NCI-H2029 treated with DMSO at 0.1 percent for 48 hours (cell line): ENCODE results near the gene UBE2Q2.
"Not testable (repeated sequence)": the region's sequence is repeated elsewhere in the genome, so short reads cannot be mapped to it uniquely, and the experiment has no call there.

Source experiments
- DNase-seq: peaks from one replicate; lab custom pipeline; 2025; lab: John Stamatoyannopoulos, UW

Gene UBE2Q2

DNA sequence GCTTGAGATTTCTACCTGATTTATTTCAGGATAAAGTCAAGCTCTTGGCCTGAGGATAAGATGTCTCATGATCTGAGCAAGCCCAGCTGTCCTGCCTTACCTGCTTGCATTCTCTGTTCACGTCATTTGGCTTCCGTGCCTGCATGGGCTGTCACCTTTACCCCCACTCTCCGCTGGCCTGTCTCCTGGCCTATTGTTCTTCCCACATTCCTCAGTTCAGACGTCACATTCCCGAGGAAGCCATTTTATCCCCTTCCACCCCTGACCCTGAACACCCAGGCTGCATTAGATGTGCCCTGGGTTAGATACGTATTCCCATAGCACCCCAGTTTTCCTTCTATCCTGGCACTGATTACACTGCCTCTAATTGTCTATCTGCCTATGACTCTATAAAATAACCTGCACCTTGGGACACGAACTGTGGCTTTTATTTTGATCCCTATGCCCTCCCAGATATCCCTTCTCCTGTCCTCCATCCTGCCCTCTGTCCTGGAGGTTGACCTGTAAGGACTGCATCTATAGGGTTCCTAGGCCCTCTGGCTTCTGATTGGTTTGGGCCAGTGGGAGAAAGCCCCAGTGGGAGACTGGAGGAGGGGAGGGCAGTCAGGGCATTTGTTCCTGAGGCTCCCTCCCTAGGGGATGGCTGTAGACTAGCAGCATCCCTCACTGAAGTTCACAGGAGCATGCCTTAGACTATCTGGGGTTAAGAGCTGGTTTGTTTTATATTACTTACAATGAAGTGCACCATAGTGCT is 19.2 kb upstream of the UBE2Q2 start:
- no peak for DNase-seq

DNA sequence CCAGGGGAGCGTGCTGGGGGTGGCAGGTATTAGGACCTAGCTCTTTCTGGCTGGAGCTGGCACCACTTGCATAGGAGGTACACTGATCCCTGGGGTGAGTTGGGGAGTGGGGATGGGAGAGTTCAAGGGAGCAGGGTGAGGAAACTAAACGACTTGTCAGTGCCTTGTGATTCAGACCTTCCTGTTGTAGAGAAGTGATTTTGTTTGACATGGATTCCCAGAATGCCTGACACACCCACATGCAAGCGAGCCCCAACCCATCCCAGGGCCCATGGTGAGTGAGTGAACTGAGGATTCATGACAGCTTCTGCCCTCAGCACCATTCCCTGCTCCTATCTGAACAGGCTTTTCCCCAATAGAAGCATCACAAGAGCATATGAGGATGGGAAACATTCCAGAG is 15.6 kb upstream of the UBE2Q2 start:
- DNase-seq = no peak

DNA sequence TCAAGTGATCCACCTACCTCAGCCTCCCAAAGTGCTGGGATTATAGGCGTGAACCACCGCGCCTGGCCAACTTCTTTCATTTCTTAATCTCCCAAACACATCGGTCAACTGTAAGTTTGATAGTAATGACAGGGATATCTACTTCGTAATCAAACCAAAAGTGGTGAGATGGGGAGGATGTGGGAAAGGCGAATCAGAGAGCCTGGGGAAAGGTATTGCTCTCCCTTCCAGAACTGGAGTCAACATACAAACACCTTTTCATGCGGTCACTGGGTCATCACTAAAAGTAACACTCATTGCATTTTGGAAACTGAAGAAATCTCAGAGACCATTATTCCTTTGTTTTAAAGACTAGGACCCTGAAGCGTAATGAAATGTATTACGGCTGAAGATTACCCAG is 14.8 kb upstream of the UBE2Q2 start:
- no peak for DNase-seq

DNA sequence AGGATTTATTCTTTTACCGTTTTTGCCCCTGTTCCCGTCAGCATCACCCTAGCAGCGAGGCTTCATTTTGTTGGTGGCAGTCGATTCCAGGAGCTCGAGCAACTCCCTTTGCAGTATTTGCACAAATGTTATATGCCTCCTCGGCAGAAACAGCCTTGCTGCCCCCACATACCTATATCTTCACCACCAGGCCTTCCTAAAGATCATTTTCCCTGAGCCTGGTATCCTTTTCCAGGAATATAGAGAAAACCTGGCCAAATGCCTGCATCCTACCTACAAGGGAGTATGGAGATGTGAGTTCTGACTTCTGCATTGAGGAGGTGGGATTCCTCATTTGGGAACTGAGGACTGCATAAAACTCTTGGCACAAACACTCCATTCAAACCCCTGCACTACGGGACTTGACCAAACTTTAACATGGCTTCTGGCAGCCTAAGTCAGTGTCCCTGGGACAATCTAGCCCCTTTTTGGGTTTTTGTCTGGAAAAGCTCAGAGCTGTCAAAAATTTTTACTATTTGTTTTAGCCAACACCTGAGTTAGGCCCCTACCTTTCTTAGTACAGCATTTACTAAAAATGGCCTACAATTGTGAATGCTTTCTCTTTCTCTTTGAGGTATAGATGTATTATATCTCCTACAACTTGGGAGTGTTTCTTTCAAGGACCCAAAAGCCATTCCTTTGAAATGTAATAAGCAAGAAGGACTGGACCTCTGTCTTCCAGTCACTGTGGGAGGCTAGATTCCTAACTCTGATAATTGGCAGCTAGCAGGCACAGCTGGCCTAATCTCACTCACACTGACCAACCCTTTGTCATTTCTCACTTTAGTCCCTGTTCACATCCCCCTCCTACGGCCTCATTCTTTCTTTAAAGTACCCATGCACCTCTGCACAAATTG is 12.1 kb upstream of the UBE2Q2 start:
- DNase-seq = no peak

DNA sequence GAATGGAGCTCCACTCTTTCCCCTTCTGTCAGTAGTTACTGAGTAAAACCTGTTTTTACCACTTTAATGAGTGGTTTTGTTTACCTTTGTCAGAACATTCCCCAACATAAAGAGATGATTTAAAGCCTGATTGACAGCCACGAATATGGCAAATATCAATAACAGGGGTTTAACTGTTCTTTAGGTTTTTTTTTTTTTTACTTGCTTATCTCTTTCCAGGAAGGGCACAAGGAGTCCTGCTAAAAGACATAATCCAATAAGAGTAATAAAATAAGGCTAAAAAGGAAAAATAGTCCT is 11.5 kb upstream of the UBE2Q2 start:
- no peak for DNase-seq

DNA sequence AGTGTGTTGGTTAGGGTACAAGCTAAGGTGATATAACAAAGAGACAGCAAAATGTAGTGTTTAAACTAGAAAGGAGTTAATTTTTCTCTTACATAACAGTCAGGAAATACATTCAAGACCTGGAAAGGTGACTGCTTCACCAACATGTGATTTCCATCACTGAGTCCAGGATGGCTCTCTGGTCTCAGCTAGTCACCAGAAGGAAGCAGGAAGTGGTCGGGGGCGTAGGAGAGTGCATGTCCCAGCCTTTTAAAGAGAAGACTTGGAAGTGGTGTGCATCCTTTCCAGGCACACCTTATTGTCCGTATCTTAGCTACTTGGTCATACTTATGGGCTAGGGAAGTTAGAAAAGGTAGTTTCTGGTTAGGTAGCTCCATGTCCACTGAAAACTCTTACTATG is 11.1 kb upstream of the UBE2Q2 start:
- no peak for DNase-seq

DNA sequence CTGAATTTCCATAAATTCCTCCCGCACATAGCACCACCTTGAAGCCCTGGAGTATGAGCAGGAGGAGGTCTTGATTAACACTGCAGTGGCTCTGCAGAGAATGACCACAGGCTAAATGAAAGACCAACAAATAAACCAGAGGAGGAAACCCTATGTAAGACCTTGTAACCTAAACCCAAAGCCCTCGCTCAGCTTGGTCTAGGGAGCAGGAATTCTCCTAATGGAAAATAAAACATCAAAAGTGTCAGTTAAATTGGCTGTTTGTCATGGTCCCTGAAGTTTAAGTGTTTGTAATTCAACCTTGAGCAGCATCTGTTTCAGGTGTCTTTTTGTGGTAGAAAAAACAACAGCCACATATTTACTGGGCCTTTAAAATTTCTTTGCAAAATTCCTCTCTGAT is 9.2 kb upstream of the UBE2Q2 start:
- no peak for DNase-seq

DNA sequence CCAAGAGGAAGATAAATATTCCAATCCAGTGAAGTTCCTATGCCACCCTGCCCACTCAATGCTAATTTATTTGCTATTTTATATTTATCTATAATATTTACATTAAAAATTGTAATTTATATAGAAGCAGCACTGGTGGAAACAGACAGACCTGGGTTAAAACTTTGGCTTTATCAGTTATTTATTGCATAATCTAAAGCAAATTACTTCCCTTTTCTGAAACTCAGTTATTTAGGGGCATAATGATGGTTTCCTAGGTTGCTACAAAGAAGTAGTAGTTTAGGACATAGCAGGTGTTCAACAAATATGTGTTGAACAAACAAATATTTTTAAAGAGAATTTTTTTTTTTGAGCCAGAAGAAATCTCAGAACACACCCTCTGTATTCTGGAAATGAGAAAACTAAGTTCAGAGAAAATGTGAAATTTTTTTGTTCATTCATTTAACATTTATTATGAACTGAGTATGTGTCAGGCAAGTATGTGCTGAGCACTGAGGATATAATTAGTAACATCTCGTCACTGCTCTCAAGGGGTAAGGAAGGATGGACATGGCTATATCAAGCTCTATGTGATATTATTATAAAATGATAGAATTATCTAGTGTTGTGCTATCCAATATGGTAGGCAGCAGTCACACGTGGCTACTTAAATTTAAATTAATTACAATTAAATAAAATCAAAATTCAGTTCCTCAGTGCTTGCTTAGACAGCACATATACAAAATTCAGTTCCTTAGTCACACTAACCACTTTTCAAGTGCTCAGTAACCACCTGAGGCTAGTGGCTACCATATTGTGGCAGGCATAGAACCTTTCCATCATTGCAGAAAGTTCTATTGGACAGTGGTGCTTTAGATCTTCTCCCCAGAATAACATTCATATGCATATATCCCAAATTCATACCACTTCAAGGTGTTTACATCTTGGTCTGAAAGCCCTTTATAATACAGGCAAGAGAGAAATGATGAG is 7.0 kb upstream of the UBE2Q2 start:
- DNase-seq = no peak

DNA sequence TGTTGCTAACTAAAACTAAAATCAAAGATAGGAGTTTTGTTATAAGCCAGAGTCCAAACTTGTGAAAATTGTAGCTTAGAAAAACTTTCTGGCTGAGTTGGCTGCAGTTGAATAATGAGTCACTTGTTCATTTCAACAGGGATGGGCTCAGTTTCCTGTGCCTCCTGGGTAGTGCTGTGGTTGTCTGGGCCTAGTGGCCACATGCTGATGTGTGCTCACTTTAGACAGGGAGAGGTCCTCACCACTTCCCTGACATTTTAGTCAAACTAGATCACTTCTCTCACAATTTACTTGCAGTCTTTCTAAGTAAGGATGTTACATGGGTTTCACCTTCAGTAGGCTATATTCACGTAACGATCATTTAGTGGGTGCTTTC is 6.3 kb upstream of the UBE2Q2 start:
- DNase-seq = no peak

DNA sequence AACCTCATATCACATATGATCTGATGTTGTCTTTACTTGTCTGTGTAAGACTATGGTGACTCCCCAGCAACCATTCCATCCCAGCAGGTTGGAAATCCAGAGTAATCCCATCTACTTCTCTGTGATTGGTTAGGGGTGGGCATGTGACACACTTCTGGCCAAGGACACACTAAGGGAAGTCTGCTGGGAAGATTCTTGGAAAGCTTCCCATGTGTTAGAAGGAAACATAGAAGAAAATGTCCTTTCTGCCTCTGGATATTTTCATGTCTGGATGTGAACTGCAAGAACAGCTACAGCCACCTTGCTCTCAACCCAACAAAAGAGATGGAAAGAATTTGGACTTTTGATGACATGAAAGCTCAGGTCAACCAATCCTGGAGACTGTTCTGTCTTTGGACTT is 2.6 kb upstream of the UBE2Q2 start:
- no peak for DNase-seq

DNA sequence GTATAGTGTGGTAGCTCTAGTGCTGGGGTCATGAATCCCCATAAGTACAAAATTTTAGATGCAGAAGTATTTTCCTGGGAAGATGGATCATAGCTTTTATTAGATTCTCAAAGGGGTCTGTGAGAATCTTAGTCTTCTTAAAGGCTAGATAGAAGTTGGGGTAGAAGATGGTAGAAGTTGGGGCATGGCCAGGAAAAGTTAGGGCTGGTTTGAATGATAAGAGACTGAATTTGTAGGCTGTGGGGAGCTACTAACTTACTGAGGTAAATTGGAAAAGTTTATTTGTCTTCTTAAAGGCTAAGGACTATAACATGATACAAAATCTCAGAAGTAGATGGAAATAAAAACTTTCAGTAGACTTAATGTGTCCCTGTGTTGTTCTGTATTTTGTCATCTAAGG is 1.6 kb upstream of the UBE2Q2 start:
- no peak for DNase-seq

DNA sequence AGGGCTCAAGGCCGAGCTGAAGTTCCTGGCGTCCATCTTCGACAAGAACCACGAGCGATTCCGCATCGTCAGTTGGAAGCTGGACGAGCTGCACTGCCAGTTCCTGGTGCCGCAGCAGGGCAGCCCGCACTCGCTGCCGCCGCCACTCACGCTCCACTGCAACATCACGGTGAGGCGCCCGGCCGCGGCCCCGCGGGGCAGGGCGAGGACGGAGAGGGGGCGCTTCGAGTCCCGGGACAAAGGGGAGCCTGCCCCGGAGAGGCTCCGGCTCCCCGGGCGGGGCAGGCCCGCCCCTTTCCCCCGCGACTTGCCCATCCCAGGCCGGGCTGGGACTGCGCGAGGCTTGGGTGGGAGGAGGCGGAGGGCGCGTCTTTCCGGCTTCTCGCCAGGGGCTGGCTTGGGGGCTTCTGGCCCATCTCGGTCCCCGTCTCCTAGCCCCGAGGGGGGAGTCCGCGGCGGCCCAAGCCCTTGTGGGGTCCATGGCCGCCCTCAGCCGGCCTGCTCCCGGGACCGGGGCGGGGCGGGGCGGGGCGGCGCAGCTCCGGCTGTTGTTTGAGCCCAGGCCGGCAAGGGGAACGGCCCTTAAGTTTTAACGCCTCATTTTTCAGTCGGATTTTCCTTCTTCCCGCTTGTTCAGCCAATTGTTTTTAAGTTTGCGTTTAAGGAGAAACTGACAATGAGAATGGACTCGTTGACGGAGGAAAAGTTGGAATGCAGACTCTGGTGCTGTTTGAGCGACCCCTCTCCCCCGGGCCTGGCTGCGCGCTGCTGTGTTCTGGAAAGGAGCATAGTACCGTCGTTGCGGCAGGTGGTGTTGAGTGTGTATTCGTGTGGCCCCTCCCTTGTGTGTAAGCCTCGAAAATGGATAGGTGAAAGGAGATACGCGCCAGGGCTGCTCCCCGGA is 683 bp downstream of the UBE2Q2 start:
- no peak for DNase-seq

DNA sequence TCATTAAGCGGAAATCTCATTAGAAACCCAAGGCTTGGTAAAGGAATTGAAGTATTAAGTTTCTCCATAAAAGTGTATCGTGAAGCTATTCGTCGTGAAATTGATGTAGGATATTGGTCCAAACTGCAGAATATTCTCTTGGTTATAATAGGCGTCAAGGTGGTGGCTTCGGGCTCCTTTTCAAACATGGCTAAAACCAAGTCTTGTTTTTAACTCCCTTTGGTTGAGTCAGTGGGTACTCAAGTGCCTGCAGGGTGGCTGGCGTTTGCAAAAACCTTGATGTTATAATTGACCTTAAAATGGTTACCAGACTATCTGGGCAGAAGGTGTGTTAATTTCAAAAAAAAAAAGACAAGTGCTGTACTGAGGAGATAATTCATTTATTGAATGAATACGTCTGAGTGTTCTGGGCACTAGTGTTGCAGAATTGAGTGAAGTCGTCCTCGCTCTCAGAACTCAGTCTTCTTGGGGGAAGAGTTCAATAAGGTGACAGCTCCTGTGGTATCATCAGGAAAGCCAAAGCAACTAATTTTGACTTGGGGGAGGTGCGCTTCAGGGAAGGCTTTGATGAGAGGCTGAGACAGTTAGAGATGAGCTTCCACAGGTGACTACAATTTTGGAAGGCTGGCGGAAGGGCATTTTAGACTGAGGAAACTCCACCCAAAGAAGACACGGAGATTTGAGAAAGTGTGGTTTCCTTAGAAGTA is 1.5 kb downstream of the UBE2Q2 start:
- no peak for DNase-seq

DNA sequence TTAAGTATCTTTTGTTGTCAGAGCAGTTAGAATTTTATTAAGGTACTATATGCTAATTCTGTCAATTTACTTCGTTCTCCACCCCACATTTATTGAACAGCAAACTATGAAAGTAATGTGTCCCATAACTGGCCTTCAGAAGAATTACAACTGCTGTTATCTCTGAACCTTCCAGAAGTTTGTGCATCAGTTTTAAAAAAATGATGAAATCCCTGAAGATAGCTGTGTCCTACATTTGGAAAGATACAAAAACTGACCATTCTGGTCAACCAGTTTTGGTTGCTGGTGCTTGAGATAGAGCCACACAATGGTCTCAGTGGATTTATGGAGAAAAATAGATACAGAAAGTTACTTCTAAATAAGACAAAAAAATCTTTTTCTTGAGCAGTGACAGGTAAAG is 5.9 kb downstream of the UBE2Q2 start:
- DNase-seq = no peak

DNA sequence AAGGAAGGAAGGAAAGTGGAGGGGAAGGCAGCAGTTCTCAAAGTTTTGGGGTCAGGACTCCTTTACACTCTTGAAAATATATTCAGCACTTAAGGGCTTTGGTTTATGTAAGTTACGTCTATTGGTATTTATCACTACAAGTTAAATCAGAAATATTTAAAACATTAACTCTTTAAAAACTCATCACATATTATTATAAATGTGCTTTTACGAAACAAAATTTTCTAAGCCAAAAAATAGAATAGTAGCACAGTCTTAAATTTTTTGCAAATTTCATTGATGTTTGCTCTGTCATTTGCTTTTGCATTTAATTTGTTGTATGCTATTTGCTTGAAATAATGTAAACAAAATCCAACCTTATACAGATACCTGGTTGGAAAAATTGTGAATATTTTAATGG is 7.5 kb downstream of the UBE2Q2 start:
- DNase-seq = no peak

DNA sequence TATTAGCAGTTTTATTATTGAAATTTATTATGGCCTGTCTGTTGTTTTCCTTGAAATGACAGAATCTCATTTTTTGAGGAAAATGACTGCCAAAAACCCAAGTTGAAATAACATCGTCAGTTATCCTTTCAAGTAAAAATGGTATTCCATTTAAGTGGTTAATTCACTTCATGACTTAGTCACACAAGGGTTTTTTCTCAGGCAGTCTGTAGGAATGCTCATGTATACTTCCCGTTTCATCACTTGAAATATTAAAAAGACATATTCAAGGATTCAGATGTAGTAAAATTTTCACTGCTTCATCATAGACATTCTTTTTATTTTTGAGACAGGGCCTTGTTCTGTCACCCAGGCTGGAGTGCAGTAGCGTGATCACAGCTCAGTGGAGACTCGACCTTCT is 8.3 kb downstream of the UBE2Q2 start:
- DNase-seq = not testable (repeated sequence)

DNA sequence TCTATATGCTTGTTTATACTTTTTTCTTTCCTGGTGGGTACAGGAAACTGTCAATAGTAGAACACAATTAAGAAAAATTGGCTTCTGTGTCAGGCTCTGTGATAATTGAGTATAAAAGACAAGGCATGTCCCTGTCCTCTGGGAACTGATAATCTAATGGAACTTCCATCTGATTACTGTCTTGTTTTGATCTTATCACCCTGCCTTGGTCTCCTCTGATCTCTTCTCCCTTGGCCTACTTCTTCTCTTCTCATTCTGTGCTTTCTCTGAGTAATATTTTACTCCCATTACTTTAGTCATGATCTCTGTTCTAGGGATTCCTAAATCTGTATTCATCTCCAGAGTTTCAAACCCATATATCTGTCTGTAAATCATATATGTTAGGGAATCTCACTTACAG is 14.6 kb downstream of the UBE2Q2 start:
- no peak for DNase-seq

DNA sequence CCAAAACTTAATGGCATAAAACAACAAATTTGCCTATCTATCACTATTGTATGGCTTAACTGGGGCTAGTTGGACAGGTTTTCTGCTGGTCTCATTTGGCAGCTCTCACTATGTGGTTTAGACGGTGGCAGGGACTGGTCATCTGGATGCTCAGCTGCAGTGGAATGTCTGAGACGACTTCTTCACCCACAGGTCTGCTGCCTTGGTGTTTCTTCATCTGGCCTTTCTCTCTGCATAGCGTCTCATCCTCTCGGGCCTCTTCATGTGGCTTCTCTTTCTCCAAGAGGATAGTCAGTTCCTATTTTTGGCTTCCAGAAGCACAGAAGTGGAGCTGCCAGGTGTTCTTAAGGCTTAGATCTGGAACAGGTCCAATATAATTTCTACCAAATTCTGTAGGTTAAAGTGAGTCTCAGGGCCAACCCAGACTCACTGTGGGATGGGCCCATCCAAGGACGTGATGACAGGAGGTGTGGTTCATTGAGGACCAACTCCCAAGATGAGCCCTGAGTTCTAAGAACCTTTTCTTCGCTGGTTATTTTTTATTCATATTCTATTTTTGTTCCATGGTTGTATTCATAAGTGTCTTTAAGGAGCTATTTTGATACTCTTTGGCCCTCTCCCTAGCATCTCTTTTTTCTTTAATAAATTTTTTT is 18.6 kb downstream of the UBE2Q2 start:
- no peak for DNase-seq

DNA sequence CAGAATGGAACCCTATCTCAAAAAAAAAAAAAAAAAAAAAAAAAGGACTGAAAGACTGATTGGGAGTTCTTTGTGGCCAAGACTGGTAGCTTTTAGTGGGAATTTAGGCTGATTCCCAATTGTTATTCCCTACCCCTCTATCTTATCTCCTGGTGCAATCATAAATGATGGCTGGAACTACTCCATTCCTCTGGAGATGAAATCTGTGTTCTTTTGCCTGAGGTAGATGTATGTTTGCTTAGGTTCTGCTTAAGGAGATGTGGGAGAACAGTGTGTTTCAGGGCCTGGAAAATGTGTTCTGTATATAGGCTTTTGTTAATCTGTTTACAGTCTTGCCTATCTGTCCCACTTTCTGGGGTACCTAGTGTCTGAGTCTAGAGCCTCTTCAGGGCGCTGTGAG is 19.5 kb downstream of the UBE2Q2 start:
- DNase-seq = no peak
